Measurements from ENCODE around the gene DDOST.

DDOST gene

GRCh38 chr1:20603504-20604464 lies 57.4 kb downstream of the DDOST start:
- H3K4me3 ChIP-seq (ENCODE audit: low read length), result no peak overlapping the region
- peaks cover 8% of the 10 kb centered on the region for H3K27me3 ChIP-seq (ENCODE audit: insufficient read depth, low read length)
- no peaks in the 10 kb centered on the region for H3K9me3 ChIP-seq (ENCODE audit: low read length)
- no peaks in the 10 kb centered on the region for H3K4me1 ChIP-seq (ENCODE audit: insufficient read depth, low read length)
- H3K36me3 ChIP-seq (ENCODE audit: insufficient read depth, low read length), result no peaks in the 10 kb centered on the region
- no peak overlapping the region for H2AFZ ChIP-seq (ENCODE audit: low read depth, low read length)

DNA sequence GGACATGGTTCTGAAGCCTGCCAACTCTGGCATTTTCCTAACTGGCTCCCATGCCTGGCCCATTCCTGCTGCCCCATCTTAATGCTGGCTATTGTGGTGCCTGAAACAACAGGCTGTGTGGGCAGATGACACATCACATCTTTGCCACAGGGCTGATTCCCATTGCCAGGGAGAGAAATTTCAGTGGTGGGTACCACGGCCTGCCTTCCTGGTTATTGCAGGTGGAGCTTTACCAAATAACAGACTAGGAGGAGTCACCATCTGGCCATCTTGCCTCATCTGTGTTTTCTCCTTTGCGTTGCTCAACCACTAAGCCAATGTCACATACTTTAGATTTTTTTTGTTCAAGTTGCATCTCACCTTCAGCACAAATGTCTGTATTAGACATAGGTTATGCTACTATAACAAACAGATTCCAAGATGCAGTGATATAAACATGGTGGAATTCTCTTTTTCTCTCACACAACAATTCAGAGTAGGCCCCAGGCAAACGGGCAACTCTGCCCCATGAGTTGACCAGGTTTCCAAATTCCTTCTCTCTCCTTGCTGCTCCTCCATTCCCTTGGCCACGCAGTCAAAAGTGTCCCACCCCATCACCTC lies 58.2 kb downstream of the DDOST start:
- Histone ChIP-seq H3K27me3 (ENCODE audit: insufficient read depth, low read length) (peaks cover 6% of the 10 kb centered on the region), H3K9me3 (ENCODE audit: low read length) (no peaks in the 10 kb centered on the region), H3K4me3 (ENCODE audit: low read length) (no peak overlapping the region), H3K36me3 (ENCODE audit: insufficient read depth, low read length) (no peaks in the 10 kb centered on the region), H3K4me1 (ENCODE audit: insufficient read depth, low read length) (no peaks in the 10 kb centered on the region), H2AFZ (ENCODE audit: low read depth, low read length) (no peak overlapping the region)
